ENCODE results near the gene ANKS3.

GRCh38 chr16:4733211-4733742, 794 bp downstream of the ANKS3 start:
- TF ChIP-seq EP300 (IDR thresholded peaks at IDR 0.05) (no peak), POLR2A (IDR thresholded peaks at IDR 0.05) (no peak), POLR2AphosphoS5 (IDR thresholded peaks at IDR 0.05) (no peak)
- TF ChIP-seq, protein P1, sequence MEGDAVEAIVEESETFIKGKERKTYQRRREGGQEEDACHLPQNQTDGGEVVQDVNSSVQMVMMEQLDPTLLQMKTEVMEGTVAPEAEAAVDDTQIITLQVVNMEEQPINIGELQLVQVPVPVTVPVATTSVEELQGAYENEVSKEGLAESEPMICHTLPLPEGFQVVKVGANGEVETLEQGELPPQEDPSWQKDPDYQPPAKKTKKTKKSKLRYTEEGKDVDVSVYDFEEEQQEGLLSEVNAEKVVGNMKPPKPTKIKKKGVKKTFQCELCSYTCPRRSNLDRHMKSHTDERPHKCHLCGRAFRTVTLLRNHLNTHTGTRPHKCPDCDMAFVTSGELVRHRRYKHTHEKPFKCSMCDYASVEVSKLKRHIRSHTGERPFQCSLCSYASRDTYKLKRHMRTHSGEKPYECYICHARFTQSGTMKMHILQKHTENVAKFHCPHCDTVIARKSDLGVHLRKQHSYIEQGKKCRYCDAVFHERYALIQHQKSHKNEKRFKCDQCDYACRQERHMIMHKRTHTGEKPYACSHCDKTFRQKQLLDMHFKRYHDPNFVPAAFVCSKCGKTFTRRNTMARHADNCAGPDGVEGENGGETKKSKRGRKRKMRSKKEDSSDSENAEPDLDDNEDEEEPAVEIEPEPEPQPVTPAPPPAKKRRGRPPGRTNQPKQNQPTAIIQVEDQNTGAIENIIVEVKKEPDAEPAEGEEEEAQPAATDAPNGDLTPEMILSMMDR (IDR thresholded peaks at IDR 0.05) = no peak
